Ovary (tissue), 9 donors: ENCODE results near the gene DACH1. TPM values are rescaled to one million over a fixed set of nuclear protein-coding genes. Genes with fewer than 3 reads are reported as not detected.
A peak's percentile ranks its signal among the peaks of the same experiment; 100 is the strongest.

Experiments used
- DNase-seq, 5 donors: peaks; one replicate each; pipeline ENCODE4 v3.0.0-alpha.2; 2019 to 2020
- H3K27ac ChIP-seq, 2 donors: fragments of 200-600 bp; one replicate each; pipeline versions ENCODE4 v1.5.1 to v1.8.0; 2019 to 2022
- H3K27me3 ChIP-seq: fragments of 200-600 bp; one replicate; pipeline ENCODE4 v1.8.0; 2022
- H3K36me3 ChIP-seq: fragments of 200-600 bp; sonication (generic); one replicate; pipeline ENCODE4 v1.5.1; 2019
- H3K4me1 ChIP-seq: one replicate; pipeline ENCODE4 v1.8.1; 2013; ENCODE audit warnings: mild to moderate bottlenecking, moderate library complexity; ENCODE audit not compliant: insufficient read depth
- H3K4me3 ChIP-seq: fragments of 200-600 bp; sonication (generic); one replicate; pipeline ENCODE4 v1.5.1; 2017
- H3K9me3 ChIP-seq, 2 donors: fragments of 200-600 bp in 1 of 2; sonication (generic) in 1 of 2; one replicate each; pipeline versions ENCODE4 v1.5.1 to v1.8.1; 2013 to 2019; ENCODE audit warnings: mild to moderate bottlenecking in 1 of 2, moderate library complexity in 1 of 2
- CTCF ChIP-seq, 3 donors: fragments of 450-650 bp in 2 of 3; fragments of 200-600 bp in 1 of 3; IDR thresholded peaks; one replicate each; pipeline versions ENCODE4 v1.5.1 to v1.8.0; 2016 to 2022; ENCODE audit warnings: antibody characterized with exemption in 3 of 3, mild to moderate bottlenecking in 1 of 3
- EP300 ChIP-seq: sonication (generic); formaldehyde crosslinking; IDR thresholded peaks from one replicate; pipeline ENCODE4 v1.6.1; 2017; ENCODE audit warnings: antibody characterized with exemption
- POLR2A ChIP-seq: fragments of 450-650 bp; IDR thresholded peaks from one replicate; pipeline ENCODE4 v1.6.1; 2017; ENCODE audit warnings: antibody characterized with exemption, mild to moderate bottlenecking, moderate library complexity
- WGBS, 3 donors: extraction: QIAGEN DNeasy Blood & Tissue Kit in 1 of 3; methylation state at CpG; one replicate each; pipeline versions ENCODE4 v1.1.5 to v1.1.7; 2013 to 2017; 5-methylcytosine and 5-hydroxymethylcytosine counted together
- intact Hi-C, 4 donors: fragments of 100-400 bp; cut with DNase I; formaldehyde crosslinking; loops; one replicate each; pipeline versions ENCODE4 v1.11.0 to v1.15.1; 2022 to 2023
- polyA plus RNA-seq, 2 donors: library from polyadenylated mRNA; stranded (reverse); fragments of 200-250 nt in 1 of 2; fragments of 350-450 nt in 1 of 2; fragmentation: Illumina TruSeq in 1 of 2; extraction: RNeasy Lipid Tissue Mini Kit (QIAGEN cat#74804) in 1 of 2; gene quantifications; one replicate each; pipeline ENCODE4 v1.2.3, GENCODE V29; 2013 to 2014
- total RNA-seq, 7 donors: library from RNA; depleted of rRNA in 2 of 7; stranded (reverse); fragments of >200 nt in 2 of 7; fragmentation: NEBNext Ultra II Directional in 3 of 7; extraction: Animal tissue kit (Norgen Biotek cat#: 25700) in 3 of 7; gene quantifications; one replicate each; pipeline versions ENCODE4 v1.1.0 to v1.2.4, GENCODE V29; 2016 to 2023
- donor health status: DM: no; HTN: no; CAD: no; lungs with moderate emphysema.
- donor health status: DM: no; HTN: no; CAD: no.
- donor health status: Bipolar disorder and iron deficiency.
- donor health status: DM: yes; HTN: yes; CAD: no.
- donor health status: DM: no; HTN: no; CAD: no.
- donor health status: DM: yes; HTN: yes; CAD: no.

The DACH1 gene
- total and polyA plus RNA-seq, 9 donors: 0.91 to 3.2 (median 1.7) TPM

GRCh38 chr13:71865874-71866334 lies 1.1 kb downstream of the DACH1 start:
- no peak overlapping the region for H3K27ac ChIP-seq
- intact Hi-C loops: no loop called here

DNA sequence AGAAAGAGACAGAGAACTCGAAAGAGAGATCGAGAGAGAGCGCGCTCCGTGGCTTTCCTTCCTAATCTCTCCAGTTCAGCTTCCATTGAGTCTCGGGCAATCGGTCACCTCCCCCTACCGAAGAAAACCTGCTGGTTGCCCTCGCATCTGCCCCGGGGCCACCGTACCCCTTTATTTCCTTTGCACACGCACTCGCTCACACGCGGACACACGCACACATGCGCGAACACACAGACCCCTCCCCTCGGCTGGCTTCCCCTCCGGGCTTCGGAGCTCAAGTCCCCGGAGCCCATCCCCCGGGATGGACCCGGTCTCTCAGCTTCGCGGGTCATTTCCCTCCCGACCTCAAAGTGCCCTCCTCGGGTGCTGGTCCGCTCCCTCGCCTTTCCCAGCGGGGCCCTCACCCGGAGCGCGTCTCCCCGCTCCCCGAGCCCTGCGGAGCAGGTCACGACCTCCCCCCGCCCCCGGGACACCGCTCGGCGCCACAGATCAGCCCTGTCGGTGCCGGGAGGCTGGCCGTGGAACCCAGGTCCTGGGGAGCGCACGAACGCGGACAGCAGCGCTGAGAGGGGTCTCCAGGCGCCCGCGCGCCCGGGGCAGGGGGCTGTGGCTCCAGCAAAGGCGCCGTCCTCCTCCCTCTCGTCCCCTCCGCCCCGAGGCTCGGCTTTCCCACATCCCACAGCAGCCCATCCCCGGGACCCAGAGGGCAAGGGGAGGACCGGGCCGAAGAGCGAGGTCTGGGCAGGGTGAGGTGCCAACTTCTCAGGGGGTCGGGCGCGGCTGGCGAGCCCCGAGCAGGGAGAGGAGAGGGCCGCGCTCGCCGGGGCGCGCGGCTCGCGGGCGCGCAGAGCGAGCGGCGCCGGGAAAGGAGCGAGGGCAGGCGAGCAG lies 1.8 kb downstream of the DACH1 start:
- TF ChIP-seq EP300: no peak
- TF ChIP-seq CTCF (IDR thresholded peaks at IDR 0.05): no peak
- no peak for TF ChIP-seq POLR2A
- intact Hi-C loops: no loop called here
- WGBS, 3 donors: 0 to 1% (median 0%) methylated on average over 88 of the region's 88 CpGs
- Histone ChIP-seq H3K27ac (no peak overlapping the region), H3K9me3 (no peaks in the 10 kb centered on the region), H3K27me3 (no peaks in the 10 kb centered on the region), H3K4me1 (no peaks in the 10 kb centered on the region), H3K36me3 (no peaks in the 10 kb centered on the region), H3K4me3 (peak overlapping the region; percentile 43)
- DNase-seq: peak in 2 of 5 donors; percentile 11 to 29

More at GRCh38 chr13:71865874-71866334, 1.1 kb downstream of the DACH1 start:
- 0 to 2% (median 0%) methylated on average over 21 of the region's 21 CpGs for WGBS, 3 donors
- H3K27me3 ChIP-seq: no peaks in the 10 kb centered on the region
- peak overlapping the region; percentile 43 for H3K4me3 ChIP-seq
- no peaks in the 10 kb centered on the region for H3K4me1 ChIP-seq
- H3K9me3 ChIP-seq: no peaks in the 10 kb centered on the region
- TF ChIP-seq POLR2A (no peak), CTCF (IDR thresholded peaks at IDR 0.05) (no peak), EP300 (no peak)
- H3K36me3 ChIP-seq: no peaks in the 10 kb centered on the region
- DNase-seq: peak in 1 of 5 donors; percentile 7

DNA sequence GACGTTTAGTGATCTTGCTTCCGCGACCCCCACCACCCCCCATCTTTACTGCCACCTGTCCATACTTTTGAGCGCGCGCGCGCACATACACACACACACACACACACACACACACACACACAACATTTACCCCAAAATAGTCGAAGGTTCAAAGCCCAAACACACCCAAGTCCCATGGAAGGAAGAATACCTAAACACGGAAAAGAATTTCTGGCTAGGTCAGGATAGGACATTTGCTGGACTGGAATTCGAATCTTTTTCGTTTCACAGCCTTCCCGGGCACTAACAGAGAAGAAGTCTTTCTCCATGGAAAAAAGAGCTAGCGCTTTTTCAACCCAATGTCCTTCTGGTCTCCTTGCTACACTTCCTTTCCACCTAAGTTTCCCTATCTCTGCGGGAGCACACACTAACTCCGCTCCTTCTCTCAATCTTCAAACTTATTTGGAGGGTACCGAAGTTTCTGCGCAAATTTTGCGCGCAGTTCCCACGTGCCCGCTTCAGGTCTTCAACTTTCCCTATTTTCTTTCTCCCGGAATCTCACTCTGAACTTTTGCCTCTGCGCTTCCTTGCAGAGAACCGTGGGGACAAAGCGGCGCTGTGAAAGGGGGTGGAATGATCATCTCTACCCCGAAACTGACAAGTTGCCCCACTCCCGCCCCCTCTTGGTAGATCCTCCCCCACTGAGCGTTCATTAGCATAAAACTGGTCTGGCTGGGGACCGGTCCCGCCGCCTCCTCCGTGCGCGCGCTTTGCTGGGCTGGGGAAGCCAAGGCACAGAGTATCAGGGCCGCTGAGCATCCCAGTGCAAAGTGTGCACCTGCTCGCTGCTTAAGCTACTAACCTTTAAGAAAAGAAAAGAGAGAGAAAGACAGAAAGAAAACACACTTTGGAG lies 2.7 kb downstream of the DACH1 start:
- H3K4me3 ChIP-seq: peak overlapping the region; percentile 43
- H3K36me3 ChIP-seq: no peaks in the 10 kb centered on the region
- H3K27me3 ChIP-seq: no peaks in the 10 kb centered on the region
- intact Hi-C loops: no loop called here
- H3K27ac ChIP-seq: no peak overlapping the region
- peak in 1 of 5 donors; percentile 12 for DNase-seq
- WGBS, 3 donors: 12 to 13% (median 13%) methylated on average over 39 of the region's 39 CpGs
- TF ChIP-seq CTCF (IDR thresholded peaks at IDR 0.05): no peak
- no peak for TF ChIP-seq POLR2A
- TF ChIP-seq EP300: no peak
- H3K4me1 ChIP-seq: no peaks in the 10 kb centered on the region
- H3K9me3 ChIP-seq: no peaks in the 10 kb centered on the region

- H3K36me3 ChIP-seq: no peaks in the 10 kb centered on the region
- no peak overlapping the region for H3K4me3 ChIP-seq
- TF ChIP-seq POLR2A (no peak), CTCF (IDR thresholded peaks at IDR 0.05) (no peak), EP300 (no peak)
- H3K27me3 ChIP-seq: no peaks in the 10 kb centered on the region
- 68 to 84% (median 79%) methylated on average over 4 of the region's 4 CpGs for WGBS, 3 donors
- no peak for DNase-seq
- no peak overlapping the region for H3K27ac ChIP-seq
- no peaks in the 10 kb centered on the region for H3K9me3 ChIP-seq
- intact Hi-C loops: no loop called here
- no peaks in the 10 kb centered on the region for H3K4me1 ChIP-seq
Measured at GRCh38 chr13:71863254-71863865, 3.6 kb downstream of the DACH1 start.
